Measurements from ENCODE around the gene ARID3B. TPM values are rescaled to one million over a fixed set of nuclear protein-coding genes. Genes with fewer than 3 reads are reported as not detected.

ARID3B gene
- total and polyA plus RNA-seq, 2 experiments from 2014 or later: 13.2 to 19.8 TPM

DNA sequence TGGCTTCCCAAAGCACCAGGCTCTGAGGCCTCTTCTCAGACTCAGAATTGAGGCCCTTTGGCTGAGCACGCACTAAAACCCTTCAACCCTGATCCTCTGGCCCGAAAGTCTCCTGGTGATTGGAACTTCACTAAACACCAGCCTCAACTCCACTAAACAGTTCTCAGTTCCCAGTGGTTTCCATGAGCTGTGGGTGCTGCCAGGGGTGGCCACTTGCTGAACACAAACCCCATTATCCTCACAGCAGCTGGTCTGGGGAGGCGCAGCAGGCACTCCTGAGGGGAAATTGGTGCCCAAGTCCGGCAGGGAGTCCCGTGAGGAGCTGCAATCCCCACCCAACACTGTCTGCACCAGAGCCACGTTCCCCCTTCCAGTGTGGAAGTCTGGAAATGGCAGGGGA is 70.8 kb downstream of the ARID3B start:
- peaks cover 2% of the 10 kb centered on the region for H3K4me1 ChIP-seq (ENCODE audit: insufficient read depth)
- H3K4me2 ChIP-seq: no peak overlapping the region
- peaks cover 4% of the 10 kb centered on the region for H4K20me1 ChIP-seq (ENCODE audit: insufficient read depth, poor library complexity, severe bottlenecking)
- no peaks in the 10 kb centered on the region for H3K9me3 ChIP-seq (ENCODE audit: low read depth)
- 95% methylated on average over 6 of the region's 6 CpGs for WGBS (ENCODE audit: low lambda C conversion rate, missing lambda C conversion rate)
- H3K36me3 ChIP-seq (replicated peaks; ENCODE audit: insufficient read depth, low read depth): no peaks in the 10 kb centered on the region
- DNase-seq (ENCODE audit: low spot score): no peak
- H3K4me3 ChIP-seq: no peak overlapping the region
- no peaks in the 10 kb centered on the region for H3K9me2 ChIP-seq (replicated peaks; ENCODE audit: insufficient read depth)
- peaks cover 11% of the 10 kb centered on the region for H3K79me2 ChIP-seq
- TF ChIP-seq EZH2 (IDR thresholded peaks at IDR 0.05; ENCODE audit: borderline replicate concordance) (no peak), EZH2phosphoT487 (IDR thresholded peaks at IDR 0.05; ENCODE audit: low read depth, severe bottlenecking, unreplicated experiment) (no peak)
- TF ChIP-seq, protein P1, sequence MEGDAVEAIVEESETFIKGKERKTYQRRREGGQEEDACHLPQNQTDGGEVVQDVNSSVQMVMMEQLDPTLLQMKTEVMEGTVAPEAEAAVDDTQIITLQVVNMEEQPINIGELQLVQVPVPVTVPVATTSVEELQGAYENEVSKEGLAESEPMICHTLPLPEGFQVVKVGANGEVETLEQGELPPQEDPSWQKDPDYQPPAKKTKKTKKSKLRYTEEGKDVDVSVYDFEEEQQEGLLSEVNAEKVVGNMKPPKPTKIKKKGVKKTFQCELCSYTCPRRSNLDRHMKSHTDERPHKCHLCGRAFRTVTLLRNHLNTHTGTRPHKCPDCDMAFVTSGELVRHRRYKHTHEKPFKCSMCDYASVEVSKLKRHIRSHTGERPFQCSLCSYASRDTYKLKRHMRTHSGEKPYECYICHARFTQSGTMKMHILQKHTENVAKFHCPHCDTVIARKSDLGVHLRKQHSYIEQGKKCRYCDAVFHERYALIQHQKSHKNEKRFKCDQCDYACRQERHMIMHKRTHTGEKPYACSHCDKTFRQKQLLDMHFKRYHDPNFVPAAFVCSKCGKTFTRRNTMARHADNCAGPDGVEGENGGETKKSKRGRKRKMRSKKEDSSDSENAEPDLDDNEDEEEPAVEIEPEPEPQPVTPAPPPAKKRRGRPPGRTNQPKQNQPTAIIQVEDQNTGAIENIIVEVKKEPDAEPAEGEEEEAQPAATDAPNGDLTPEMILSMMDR (IDR thresholded peaks at IDR 0.05; ENCODE audit: poor library complexity): no peak
- H3K27me3 ChIP-seq: no peaks in the 10 kb centered on the region
- no peak overlapping the region for H2AFZ ChIP-seq
- no peak overlapping the region for H3K27ac ChIP-seq

DNA sequence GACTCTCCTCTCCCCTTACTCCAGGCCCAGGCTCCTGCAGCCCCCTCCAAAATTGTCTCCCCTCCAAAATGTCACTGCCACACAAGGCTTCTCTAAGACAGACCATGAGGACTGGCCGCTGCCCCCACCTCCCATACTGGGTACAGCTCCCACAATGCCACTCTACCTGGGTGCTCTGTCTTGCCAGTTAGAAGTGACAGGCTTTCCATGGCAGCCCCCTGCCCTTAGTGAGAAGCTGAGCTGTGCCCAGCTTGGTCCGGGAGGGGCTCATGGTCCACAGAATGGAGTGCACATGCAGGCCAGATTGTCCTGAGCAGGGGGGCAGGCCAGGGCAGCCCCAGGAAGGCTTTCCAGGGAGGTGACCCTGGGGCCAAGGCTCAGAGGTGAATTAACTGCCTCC is 71.7 kb downstream of the ARID3B start:
- Histone ChIP-seq H3K9me2 (replicated peaks; ENCODE audit: insufficient read depth) (no peaks in the 10 kb centered on the region), H3K36me3 (replicated peaks; ENCODE audit: insufficient read depth, low read depth) (no peaks in the 10 kb centered on the region), H3K27me3 (no peaks in the 10 kb centered on the region), H4K20me1 (ENCODE audit: insufficient read depth, poor library complexity, severe bottlenecking) (peaks cover 12% of the 10 kb centered on the region), H3K27ac (no peak overlapping the region), H2AFZ (no peak overlapping the region), H3K4me1 (ENCODE audit: insufficient read depth) (peaks cover 10% of the 10 kb centered on the region), H3K79me2 (peaks cover 20% of the 10 kb centered on the region), H3K9me3 (ENCODE audit: low read depth) (no peaks in the 10 kb centered on the region), H3K4me3 (no peak overlapping the region), H3K4me2 (no peak overlapping the region)
- no peak for DNase-seq (ENCODE audit: low spot score)
- TF ChIP-seq EZH2phosphoT487 (IDR thresholded peaks at IDR 0.05; ENCODE audit: low read depth, severe bottlenecking, unreplicated experiment): no peak
- TF ChIP-seq EZH2 (IDR thresholded peaks at IDR 0.05; ENCODE audit: borderline replicate concordance): no peak
- TF ChIP-seq, protein P1 (IDR thresholded peaks at IDR 0.05; ENCODE audit: poor library complexity): no peak
- 100% methylated on average over 2 of the region's 2 CpGs for WGBS (ENCODE audit: low lambda C conversion rate, missing lambda C conversion rate)

DNA sequence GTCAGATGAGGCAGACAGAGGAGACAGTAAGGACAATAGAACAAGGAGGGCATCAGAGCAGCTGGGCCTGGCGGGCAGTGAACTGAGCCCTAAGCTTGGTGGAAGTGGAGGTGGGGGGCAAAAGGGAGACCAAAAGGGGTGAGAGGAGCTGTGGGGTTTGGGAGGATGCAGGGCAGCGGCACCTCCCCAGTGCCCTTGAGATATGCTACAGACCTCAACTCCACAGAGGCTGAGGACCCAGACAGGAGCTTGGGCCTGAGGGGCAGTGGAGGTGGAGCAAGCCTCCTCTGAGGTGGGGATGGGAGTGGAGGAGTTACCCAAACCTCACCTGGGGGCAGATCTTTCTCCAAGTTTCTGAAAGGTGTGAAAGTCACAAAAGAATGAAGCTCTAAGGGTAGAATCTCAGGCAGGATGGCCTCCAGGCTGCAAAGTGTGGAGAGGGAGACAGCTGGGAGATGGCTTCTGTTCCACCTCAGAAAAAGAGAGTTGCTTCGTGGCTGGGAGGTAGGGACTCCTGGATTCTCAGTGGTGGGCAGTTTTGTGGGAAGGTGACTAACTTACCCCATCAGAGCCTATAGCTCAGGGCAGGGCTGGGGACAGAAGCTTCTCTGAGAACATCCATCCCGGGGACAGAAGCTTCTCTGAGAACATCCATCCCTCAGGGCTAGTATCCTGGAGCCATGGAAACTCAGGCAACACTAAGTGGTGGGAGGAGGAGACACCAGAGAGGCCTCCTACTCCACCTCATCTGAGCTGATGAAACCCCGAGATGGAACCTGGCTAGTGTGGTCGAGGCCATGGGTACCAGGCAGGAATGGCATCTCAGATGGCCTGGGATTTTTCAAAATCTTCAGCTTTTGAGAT is 72.3 kb downstream of the ARID3B start:
- H3K4me2 ChIP-seq: no peak overlapping the region
- H2AFZ ChIP-seq: no peak overlapping the region
- H3K9me3 ChIP-seq (ENCODE audit: low read depth): no peaks in the 10 kb centered on the region
- no peak overlapping the region for H3K4me3 ChIP-seq
- H3K36me3 ChIP-seq (replicated peaks; ENCODE audit: insufficient read depth, low read depth): no peaks in the 10 kb centered on the region
- peaks cover 26% of the 10 kb centered on the region for H3K79me2 ChIP-seq
- H3K27me3 ChIP-seq: no peaks in the 10 kb centered on the region
- WGBS (ENCODE audit: low lambda C conversion rate, missing lambda C conversion rate): 77% methylated on average over 6 of the region's 6 CpGs
- peaks cover 14% of the 10 kb centered on the region for H3K4me1 ChIP-seq (ENCODE audit: insufficient read depth)
- TF ChIP-seq EZH2 (IDR thresholded peaks at IDR 0.05; ENCODE audit: borderline replicate concordance): no peak
- TF ChIP-seq EZH2phosphoT487 (IDR thresholded peaks at IDR 0.05; ENCODE audit: low read depth, severe bottlenecking, unreplicated experiment): no peak
- TF ChIP-seq, protein P1 (IDR thresholded peaks at IDR 0.05; ENCODE audit: poor library complexity): no peak
- H4K20me1 ChIP-seq (ENCODE audit: insufficient read depth, poor library complexity, severe bottlenecking): peaks cover 19% of the 10 kb centered on the region
- H3K27ac ChIP-seq: no peak overlapping the region
- DNase-seq (ENCODE audit: low spot score): peak; percentile 25
- H3K9me2 ChIP-seq (replicated peaks; ENCODE audit: insufficient read depth): no peaks in the 10 kb centered on the region
